Amygdala (tissue), 56 donors: ENCODE results near the gene CBX4.

Experiments used
- DNase-seq, 56 donors: peaks; one replicate each; lab custom pipeline; 2025; lab: John Stamatoyannopoulos, UW

Gene CBX4

DNA sequence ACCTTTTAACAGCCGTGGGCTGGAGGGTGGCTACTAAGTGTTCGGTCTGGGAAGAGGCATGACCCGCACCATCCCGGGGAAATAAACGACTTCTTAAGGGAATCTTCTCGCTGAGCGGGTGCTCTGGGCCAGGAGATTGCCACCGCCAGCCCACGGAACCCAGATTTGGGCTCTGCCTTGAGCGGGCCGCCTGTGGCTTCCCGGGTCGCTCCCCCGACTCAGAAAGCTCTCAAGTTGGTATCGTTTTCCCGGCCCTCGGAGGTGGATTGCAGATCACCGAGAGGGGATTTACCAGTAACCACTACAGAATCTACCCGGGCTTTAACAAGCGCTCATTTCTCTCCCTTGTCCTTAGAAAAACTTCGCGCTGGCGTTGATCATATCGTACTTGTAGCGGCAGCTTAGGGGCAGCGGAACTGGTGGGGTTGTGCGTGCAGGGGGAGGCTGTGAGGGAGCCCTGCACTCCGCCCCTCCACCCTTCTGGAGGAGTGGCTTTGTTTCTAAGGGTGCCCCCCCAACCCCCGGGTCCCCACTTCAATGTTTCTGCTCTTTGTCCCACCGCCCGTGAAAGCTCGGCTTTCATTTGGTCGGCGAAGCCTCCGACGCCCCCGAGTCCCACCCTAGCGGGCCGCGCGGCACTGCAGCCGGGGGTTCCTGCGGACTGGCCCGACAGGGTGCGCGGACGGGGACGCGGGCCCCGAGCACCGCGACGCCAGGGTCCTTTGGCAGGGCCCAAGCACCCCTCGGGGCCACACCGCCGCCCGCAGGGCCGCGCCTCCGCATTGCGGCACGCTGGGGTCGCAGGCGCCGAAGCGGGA lies 3.6 kb upstream of the CBX4 start:
- DNase-seq: no peak

GRCh38 chr17:79842136-79842655 lies 3.0 kb upstream of the CBX4 start:
- no peak for DNase-seq

- no peak for DNase-seq
Measured at GRCh38 chr17:79841369-79842135, 2.3 kb upstream of the CBX4 start.

- DNase-seq: no peak
Measured at GRCh38 chr17:79840989-79841286, 1.7 kb upstream of the CBX4 start.

DNA sequence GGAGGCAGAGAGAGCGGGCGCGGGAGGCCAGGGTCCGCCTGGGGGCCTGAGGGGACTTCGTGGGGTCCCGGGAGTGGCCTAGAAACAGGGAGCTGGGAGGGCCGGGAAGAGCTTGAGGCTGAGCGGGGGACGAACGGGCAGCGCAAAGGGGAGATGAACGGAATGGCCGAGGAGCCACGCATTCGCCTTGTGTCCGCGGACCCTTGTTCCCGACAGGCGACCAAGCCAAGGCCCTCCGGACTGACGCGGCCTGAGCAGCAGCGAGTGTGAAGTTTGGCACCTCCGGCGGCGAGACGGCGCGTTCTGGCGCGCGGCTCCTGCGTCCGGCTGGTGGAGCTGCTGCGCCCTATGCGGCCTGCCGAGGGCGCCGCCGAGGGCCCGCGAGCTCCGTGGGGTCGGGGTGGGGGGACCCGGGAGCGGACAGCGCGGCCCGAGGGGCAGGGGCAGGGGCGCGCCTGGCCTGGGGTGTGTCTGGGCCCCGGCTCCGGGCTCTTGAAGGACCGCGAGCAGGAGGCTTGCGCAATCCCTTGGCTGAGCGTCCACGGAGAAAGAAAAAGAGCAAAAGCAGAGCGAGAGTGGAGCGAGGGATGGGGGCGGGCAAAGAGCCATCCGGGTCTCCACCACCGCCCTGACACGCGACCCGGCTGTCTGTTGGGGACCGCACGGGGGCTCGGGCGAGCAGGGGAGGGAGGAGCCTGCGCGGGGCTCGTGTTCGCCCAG lies 1.2 kb upstream of the CBX4 start:
- peak in 7 of 56 donors; percentile 24 to 54 (median 30) for DNase-seq

- peak in 49 of 56 donors; percentile 26 to 85 (median 57) for DNase-seq
Measured at GRCh38 chr17:79838522-79839274, 542 bp downstream of the CBX4 start.

- peak in 6 of 56 donors; percentile 38 to 57 (median 52) for DNase-seq
Measured at GRCh38 chr17:79837888-79838521, 1.2 kb downstream of the CBX4 start.

DNA sequence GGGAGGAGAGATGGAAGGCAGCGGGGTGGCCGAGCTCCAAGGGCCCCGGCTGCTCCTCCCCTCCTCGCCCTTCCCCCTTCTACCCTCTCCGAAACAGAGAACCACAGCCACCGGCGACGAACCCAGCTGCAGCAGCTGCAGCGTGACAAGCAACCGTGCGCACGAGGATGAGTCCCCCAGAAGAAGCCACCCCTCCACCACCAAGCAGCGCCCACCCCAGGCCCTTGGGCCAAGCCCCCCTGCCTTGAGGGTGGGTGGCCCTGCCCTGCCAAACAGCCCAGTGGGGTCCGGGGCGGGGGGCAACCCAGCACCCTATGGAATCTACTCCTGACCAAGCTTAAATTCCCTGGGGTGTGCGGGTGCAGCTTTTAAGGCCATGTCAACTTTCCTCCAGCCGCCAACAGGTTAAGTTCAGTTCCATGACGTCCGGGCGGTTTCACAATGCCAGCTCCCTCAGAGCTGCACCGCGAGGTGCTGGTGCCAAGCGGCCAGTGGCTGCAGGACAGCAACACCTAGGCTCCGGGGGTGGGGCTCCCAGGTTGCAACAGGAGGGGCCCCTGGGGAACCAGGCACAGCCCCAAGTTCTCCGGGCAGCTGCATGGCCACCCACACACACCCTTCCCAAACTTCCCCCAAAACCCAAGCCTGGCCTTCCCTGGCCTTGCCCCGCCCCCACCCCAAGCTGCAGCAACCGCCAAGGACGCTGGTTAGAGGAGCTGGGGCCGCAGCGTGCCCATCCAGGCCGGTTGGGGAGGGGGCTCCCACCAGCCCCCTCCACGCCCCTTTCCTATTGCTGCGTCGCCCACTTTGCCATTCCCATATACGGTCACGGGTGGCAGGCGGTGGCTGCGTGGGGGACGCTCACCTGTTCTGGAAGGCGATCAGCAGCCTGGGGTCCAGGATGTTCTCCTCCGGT lies 2.0 kb downstream of the CBX4 start:
- DNase-seq: peak in 12 of 56 donors; percentile 26 to 53 (median 42)

GRCh38 chr17:79836510-79836971 lies 2.7 kb downstream of the CBX4 start:
- DNase-seq: no peak

DNA sequence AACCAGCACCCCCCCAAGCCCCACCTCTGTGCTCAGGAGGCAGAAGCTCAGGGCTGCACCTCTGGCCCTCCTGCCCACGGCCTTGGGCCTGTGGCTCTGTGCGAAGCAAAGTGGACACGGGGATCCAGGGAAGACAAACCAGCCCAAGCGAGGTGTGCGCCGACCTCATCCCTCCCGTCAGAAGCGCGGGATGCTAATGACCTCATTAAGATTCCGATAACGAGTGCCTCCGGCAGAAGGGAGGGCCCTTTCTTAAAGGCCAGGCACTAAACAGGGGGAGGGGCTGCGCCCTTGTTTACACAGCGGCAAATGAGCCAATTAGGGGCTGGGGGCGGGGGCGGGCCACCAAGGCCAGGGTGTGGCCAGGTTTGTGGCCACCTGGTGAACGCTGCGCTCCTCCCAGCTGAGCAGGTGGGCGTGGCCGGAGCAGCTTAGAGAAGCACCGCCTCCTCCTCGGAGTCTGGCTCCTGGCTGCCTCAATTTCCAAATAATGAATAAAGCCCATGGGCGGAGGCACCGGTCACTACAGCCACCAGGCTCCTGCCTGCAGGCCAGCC lies 3.2 kb downstream of the CBX4 start:
- peak in 1 of 56 donors; percentile 39 for DNase-seq

- no peak for DNase-seq
Measured at GRCh38 chr17:79835470-79835899, 3.8 kb downstream of the CBX4 start.

- peak in 1 of 56 donors; percentile 19 for DNase-seq
Measured at GRCh38 chr17:79834565-79835469, 4.4 kb downstream of the CBX4 start.

DNA sequence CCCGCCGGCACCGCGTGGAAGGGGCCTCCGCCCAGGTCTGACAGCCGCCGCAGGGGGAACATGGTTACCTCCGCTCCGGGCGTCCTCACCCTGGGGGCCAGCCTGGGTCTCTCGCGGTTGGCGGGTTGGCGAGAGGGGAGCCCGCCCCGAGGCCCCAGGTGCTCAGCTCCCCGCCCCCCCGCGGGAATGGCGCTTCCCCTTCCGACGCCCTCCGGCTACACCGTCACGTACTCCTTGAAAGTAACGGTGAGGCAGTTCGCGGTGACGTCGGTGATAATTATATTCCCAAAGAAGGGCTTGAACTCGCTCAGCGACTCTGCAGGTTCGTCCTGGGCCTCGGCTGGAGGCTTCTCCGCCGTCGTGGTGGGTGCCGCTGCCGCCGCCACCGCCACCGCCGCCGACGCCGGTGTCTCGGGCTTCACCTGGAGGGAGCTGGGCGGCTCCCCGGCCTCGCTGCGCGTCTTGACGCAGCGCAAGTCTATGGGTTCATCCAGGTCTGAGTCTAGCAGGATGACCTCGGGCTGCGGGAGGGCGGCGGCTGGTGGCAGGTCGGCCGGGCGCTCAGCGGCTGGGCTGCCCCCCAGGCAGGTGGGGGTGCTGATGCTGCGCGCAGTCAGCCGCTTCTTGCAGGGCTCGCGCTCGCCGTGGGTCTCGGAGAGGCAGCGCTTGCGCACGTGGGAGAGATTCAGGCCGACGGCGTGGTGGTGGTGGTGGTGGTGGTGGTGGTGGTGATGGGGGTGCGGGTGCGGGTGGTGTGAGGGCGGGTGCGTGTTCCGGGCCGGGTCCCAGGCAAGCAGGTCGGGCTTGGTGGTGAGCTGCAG lies 5.3 kb downstream of the CBX4 start:
- no peak for DNase-seq

DNA sequence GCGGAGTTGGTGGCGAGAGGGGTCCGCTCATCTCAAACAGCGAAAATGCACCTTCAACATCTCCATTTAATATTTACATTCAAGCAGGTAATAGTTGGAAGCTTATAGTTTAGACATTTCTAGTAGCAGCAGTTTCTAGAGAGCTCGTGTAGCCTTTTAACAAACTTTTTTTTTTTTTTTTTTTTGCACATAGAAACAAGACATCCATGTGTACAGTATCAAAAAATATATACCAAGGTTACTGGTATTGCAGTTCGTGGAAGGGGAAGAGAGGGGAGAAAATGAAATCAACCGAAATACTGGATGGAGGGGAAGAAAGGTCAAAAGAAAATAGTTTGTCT lies 6.2 kb downstream of the CBX4 start:
- no peak for DNase-seq

GRCh38 chr17:79832218-79833109 lies 6.8 kb downstream of the CBX4 start:
- peak in 1 of 56 donors; percentile 54 for DNase-seq
